HS-27A (cell line): Measurements from ENCODE around the gene SUCLG2.
"Not testable (repeated sequence)": the region's sequence is repeated elsewhere in the genome, so short reads cannot be mapped to it uniquely, and the experiment has no call there.

Source experiments
- DNase-seq: peaks from one replicate; pipeline ENCODE4 v3.0.0-alpha.2; 2012; ENCODE audit warnings: low read depth, missing footprints

Gene SUCLG2

DNA sequence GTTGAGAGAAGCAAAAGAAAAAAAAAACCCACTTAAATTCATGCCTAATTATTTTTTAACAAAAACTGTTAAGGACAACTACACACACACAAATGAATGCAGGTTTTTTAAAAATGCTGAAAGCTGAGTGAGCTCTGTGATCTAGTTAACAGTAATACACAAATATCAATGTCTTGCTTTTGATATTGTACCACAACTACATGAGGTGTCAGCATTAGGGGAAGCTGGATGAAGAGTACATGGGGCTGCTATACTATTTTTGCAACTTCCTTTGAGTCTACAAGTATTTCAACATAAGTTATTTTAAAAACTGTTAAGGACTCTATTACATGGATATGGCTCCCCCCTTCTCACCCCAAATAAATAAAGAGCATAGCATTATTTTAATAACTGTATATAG lies 44.7 kb downstream of the SUCLG2 start:
- DNase-seq = no peak

DNA sequence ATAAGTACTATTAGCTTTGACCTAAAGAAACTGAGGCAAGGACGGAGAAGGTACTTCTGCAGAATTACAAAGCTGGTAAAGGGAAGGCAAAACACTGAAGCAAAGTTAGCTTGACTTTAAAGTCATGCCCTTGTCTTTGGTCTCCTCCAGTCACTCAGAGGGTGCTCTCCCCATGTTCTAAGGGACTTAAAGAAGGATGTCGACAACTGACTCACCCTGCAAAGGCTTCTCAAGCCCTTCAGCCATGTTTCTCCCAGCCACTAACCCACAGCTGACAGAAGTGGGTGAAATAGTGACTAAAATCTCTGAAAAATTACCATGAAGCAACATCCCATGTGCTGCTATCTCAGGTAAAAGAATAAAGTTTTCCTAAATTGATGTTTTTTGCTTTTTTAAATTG lies 46.4 kb downstream of the SUCLG2 start:
- DNase-seq = no peak

DNA sequence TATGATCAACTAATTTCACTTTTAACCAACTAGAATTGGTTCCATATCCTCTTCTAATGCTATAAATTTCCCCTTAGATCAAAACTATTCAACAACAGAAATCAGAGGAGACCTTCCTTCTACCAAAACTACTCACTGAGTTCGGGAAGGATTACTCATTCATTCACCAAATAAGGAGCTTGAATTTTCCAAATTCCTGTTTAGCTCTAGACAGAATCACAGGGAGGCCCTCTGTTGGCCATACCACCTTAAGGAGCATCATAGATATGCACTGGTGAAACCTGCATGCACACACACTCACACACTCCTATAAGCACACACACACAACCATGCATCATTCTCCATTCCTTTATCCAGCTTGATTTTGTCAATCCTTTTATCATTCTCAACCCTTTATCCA lies 49.0 kb downstream of the SUCLG2 start:
- peak; percentile 45 for DNase-seq

DNA sequence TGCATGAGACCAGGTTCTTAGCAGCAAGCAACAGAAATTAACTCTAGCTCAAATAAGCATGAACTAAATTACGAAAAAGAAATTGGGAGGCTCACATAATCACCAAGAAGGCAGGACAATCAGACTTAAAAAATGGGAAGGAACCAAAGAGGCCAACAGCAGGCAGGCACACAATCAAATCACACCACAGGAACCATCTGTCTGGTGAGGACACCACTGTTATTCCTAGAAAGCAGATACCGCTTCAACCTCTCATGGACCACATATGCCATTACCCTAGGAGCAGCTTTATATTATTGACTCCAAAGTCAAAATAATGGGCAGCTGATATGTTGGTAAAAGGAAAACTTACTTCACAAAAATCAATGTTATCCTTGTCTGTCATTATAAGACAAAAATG lies 51.6 kb downstream of the SUCLG2 start:
- DNase-seq = no peak

DNA sequence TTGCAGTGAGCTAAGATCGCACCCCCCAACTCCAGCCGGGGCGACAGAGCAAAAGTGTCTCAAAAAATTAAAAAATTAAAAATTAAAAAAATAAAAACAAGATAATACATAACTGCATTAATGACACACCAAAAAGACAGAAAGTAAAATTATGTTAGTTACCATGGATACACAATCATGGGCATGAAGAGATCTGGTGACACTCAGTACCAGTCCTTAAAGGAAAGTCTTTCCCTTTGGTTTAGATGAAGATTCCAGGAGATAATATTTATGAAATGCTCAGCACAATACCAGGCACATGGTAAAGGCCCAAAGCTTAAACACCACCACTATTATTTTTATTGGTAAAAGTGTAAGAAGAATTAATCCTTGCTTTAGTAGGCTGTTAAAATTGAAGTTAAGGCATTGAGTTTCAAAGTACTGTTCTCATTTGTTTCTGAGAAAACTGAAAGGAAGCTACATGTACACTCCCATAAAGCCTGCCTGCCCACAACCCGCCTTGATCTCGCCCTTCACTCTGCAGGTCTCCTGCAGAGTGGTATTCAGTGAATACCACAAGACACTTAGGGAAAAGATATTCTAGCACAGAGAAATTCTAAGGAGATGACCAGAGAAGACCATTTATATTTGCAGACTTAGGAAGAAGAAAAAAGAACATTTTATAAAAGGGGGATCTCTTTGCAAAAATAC lies 52.3 kb downstream of the SUCLG2 start:
- DNase-seq = no peak

DNA sequence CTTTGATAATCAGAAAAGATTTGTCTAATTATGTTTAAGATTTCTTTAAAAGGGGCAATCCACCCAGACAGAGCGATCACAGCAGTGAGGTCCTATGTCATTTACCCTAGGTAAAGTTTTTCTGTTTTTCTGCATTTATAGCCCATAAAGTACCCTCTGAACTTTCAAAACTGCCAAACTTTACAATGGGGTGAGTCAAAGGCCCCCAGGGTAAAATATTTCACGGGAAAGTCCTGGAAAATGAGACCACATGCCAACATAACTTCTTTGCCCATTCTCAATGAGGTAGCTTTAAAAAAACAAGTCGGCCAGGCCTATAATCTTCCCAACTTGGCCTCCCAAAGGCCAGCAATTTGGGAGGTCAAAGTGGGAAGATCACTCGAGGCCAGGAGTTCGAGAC lies 53.0 kb downstream of the SUCLG2 start:
- no peak for DNase-seq

DNA sequence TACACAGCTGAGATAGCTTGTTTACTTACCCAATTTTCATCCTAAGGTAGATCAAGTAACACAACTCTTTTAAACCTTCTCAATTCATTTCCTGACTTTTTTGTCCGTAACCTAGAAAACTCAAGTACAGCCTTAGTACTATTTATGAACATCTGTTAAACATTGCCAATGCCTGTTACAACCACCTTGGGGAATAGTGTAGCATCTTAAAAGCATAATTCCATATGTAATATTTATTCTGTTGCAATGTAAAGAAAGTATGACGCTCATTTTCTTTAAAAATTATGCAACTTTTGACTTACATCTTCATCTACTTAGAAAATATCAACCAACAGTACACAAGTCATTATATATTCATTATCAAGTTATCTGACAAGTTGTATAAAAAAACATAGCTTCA lies 54.6 kb downstream of the SUCLG2 start:
- no peak for DNase-seq

DNA sequence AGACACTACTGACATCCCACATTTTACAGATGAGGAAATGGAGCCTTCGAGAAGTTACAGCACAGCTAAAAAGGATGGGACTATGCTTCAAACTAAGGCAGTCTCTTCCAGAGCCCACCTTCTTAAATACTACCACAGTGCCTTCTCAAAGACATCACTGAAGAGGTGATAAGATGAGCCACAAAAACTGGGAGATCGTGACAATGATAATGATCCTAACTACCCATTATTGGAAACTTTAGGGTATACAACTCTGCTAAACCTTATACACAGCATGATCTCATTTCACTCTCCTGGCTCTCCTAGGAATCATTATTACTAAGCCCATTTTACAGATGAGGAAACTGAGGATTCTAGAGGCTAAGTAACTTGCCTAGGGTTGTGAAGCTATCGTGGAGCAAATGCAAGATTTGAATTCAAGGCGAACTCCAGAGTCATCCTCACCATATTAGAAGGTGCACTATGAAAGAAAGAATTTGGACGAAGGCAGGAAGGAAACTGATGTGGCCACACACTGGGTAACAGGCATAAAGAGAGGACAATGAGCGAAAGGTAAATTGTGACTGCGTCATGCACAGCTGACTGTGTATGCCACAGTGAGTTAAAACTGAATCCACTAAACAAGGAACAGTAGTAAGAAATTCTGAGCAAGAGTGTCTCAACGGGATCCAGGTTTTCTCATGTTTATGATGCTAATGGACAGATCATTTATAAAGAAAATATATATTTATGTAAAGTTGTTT lies 55.4 kb downstream of the SUCLG2 start:
- no peak for DNase-seq

DNA sequence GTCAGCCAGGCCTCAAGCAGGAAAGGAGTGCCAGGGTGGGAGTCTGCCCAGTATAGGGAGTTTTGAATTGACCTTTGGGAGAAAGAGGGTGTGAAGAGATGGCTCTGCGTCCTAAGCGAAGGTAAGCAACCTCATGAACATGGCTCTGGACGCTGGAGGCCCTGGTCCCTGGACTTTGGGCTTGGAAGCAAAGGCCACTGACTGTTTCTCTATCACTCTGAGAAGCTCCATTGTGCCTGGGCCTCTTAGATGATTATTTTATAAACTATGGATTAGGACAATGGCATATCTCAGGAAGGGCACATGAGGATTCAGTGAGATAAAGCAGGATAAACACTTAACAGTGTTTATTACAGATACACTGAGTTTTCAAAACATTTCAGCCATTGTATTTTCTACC lies 59.0 kb downstream of the SUCLG2 start:
- DNase-seq = no peak

DNA sequence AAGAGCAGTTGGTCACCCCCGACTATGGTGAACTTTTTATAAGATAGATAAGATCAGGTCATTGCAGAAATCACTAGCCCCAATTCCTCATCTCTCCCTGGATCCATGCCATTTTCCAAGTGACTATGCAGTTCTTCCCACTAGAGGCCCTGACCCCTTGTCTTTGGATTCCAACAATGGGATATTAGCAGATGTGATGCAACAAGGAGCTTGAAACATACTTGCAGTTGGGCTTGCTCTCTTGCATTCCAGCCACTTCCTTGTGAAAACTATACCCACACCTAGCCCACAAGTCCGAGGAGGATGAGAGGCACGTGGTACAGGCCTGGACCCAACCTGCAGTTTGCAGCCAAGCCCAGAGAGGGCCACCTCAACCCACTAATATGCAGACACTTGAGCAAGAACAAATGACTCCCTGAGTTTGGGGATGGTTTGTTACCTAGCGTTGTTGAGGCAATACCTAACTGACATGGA lies 60.6 kb downstream of the SUCLG2 start:
- DNase-seq = peak; percentile 33

DNA sequence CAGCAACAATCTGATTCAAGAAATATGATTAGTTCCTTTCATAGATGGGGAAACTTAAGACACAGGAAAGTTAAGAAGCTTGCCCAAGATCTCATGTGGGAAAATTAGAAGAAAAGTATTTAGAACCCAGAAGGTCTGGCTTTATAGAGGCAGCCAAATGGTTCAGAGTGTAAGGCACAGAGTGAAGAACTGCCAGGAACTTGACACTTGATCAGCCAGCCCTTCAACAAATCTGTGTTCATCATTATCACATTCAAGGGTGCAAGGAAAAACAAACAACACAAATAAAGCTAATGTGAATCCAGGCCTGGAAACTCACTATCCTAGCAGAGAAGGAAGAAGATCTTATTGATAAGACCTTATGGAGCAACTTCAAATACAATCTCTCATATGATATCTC lies 62.4 kb downstream of the SUCLG2 start:
- no peak for DNase-seq

DNA sequence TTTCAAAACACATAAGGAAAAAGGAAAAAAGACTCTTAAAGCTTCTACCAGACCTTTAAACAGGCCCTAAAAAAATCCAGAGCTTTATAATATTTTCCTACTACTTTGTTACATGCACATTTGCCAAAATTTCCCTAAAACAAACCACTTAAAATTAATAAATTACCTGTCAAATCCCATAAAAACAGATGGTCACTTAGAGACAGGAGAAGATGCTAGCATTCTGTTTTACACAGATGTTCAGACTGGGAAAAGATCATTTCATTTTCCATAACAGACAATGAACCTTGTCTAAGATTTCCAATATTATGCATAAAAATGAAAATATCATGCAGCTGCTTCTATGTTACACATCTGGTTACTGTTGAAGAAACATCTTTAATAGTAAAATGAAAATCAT lies 66.6 kb downstream of the SUCLG2 start:
- no peak for DNase-seq

DNA sequence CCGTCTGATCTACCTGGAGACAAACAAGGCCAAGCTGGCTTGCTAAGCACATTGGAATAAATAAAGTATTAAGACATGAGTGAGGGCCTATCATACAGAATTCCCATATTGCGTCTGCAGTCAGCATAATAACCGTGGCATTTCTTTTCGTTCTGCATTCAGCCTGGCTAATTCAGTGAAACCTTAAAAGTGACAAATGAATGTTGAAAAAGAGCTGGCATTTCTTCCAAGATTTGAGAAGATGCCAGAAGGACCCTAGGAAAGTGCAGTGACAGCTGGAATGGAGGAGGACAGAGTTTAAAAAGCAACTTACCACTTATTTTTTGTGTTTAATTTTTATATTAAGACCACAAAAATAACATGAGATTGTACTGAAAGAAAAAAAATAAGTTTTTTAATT lies 67.1 kb downstream of the SUCLG2 start:
- no peak for DNase-seq

DNA sequence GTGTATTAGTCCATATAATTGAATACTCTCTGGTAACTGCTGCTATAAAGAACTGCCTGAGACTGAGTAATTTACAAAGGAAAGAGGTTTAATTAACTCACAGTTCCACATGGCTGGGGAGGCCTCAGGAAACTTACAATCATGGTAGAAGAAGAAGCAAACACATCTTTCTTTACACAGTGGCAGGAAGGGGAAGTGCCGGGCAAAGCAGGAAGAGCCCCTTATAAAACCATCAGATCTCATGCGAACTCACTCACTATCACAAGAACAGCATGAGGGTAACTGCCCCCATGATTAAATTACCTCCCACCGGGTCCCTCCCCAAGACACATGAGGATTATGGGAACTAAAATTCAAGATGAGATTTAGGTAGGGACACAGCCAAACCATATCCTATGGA lies 69.8 kb downstream of the SUCLG2 start:
- not testable (repeated sequence) for DNase-seq

DNA sequence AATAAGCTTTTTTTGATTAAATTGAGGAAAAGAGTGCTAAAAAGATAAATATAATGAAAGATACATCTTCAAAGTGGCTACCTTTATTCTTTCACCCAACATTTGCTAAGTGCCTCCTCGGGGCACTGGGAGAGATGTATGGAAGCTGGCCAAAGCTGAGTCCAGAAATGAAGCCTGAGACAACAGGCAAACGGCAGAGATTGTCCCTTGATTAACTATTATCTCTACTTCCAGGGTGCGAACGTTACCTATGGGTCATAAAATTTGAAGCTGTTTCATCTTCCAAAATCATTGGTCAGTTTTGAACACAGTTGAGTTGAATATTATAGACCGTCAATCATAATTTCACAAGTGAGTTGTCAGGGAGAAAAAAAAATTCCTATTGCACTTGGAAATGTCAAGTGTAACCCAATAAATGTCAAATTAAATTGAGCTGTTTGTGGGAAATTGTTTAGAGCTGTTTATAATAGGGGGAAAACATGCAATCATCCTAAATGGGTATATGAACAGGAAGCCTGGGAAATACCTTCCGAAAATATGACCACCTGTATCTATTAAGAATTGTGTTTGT lies 73.9 kb downstream of the SUCLG2 start:
- no peak for DNase-seq

DNA sequence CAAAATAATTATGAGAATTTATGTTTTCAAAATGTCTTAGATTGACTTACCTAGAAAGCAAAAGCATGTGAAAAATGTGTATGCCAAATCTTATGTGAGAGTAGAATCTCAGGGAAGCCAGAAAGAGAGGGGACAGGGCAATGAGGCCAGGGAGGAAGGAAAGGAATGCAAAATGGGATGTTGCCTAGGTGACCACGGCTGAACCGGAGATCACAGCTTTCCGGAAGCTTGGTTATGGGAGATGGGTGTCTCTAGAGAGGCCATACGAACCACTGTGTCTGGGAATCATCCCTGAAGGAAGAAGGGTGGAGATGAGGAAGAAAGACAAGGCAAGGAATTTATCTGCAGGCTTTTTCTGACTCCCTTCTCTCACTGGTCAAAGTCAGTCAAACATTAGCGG lies 76.0 kb downstream of the SUCLG2 start:
- no peak for DNase-seq

DNA sequence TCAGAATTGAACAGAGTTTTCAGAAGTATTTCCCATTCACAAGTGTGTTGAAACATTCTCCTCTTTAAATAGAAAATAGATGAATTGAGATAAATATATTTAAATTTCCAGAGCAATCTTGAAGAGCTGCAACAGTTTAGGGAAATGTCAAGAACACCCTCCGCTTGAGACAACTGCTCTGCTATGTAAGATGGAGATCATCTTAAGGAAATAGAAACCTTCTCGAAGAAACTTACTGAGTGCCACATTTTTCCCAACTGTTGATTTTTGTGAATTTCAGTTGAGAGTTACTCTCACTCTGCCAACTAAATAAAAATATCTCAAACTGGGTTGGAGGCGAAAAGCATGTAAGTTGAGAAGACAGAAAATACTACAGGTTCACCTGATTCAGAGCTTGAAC lies 78.0 kb downstream of the SUCLG2 start:
- no peak for DNase-seq

DNA sequence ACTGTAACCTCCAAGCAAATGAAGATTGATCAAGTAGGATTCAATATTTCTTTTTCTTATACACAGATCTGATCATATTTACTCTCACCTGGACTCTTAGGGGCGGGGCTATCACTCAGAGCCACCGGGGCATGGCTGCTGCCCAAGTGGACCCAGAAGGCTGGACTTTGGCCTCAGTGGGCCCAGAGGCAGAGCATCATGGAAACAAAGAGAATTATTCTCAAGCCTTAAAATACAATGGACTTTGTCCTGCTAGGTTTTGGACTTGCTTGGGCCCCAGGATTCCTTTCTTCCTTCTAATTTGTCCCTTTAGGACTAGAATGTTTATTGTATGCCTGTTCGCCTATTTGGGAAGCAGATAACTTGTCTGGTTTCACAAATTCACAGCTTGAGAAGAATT lies 85.1 kb downstream of the SUCLG2 start:
- no peak for DNase-seq

DNA sequence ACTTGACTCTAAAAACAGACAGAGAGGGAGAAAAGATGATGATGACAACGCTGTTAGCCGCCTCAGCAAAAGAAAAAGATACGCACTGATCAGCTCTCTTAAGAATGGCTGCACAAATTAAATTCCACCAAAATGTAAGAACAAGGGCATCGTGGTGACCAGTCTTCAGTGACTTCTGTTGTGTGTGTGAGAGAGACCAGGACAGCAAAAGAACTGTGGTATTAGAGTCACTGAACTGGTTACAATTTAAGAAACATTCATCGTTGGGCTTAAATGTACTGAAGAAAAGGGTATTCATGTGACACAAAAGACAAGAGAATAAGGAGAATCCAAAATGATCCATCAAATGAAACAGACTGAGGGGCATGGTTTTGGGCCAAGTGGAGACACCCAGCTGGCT lies 86.5 kb downstream of the SUCLG2 start:
- no peak for DNase-seq

DNA sequence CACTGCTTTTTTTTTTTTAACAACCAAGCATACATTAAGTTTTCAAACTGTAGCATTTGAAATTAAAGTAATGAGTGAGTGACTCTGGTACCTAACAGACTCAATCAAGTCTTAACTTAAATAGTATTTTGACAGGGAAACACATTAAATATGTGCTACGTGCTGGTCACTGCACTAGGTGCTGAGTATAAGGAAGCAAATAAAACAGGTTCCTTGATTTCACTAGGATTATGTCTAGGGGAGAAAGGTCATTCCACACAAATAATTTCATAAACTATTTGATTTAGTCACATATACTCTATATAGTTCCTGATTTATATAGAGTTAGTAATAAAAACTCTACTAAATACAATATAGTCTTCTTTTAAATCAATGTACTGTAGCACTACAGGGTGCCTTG lies 89.4 kb downstream of the SUCLG2 start:
- DNase-seq = no peak

DNA sequence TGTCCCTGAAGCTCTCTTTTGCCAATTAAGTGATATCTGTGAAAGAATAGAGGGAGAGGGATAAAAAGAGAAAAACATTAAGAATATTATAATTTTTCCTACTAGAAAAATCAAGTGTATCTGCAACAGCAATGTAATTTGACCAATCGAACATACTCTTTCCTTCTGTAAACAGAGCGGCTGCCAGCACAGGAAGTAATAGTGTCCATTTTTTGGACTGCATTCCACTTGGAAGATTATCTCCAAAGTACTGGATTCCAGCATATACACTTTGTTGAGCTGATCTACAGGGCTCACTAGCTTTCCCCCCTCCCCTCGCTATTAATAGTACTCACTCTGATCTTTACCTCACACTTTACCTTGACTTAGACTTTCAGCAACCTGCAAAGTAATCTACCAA lies 90.4 kb downstream of the SUCLG2 start:
- DNase-seq = no peak

DNA sequence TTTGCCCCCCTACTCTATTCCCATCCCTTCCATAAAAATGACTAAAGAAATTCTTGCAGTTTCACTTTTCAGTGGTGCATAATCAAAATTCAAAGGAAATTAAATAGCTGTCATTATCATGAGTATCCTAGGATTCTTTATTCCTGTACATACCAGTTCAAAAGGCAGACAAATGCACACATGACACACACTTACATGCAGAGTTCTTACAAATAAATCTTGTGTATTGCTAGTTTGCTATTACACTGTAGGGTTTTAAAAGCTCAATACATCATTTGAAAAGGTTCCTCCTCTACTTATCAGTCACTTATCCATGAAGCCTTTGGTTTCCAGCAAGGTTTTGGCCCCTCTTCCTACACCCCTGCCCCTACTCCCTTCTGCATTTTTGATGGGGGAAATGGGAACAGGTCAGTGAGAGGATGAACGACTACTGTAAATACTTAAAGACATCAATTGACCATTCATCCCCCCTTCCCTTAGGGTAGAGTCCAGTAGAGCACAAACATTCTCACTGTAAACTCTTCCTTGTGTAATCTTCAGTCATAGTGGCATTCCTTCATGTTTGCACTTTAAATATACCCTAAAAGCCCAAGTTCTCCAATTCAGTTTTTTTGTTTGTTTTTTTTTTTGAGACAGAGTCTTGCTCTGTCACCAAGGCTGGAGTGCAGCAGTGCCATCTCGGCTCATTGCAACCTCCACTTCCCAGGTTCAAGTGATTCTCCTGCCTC lies 92.6 kb downstream of the SUCLG2 start:
- DNase-seq = no peak

DNA sequence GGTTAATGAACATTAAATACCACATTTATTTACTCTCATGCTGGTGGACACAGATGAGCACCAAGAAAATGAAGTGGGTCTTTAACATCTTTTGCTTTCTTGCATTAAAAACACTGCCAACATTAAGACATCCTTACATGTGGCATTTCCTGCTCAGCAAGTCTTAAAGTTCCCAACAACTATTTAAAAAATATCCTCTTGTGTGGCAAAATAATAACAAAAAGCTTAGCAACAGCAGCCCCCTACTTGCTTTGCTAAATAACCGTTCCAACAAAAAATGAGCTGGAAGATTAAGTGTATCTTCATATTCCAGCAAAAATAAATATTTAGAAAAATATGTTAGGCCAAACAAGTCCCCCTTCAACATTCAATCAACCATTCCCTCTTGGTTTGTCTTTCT lies 93.1 kb downstream of the SUCLG2 start:
- DNase-seq = no peak
